Measurements from ENCODE around the gene PPP1R37. TPM values are rescaled to one million over a fixed set of nuclear protein-coding genes. Genes with fewer than 3 reads are reported as not detected.
"Not testable (repeated sequence)": the region's sequence is repeated elsewhere in the genome, so short reads cannot be mapped to it uniquely, and the experiment has no call there.

PPP1R37 gene
- total RNA-seq, 1 experiment from 2014 or later: 46.4 TPM

- H3K4me2 ChIP-seq (ENCODE audit: low read length): no peak overlapping the region
- ATAC-seq (no peak), DNase-seq (no peak)
- H3F3A ChIP-seq (ENCODE audit: low read length, unreplicated experiment): no peaks in the 10 kb centered on the region
- no peaks in the 10 kb centered on the region for H3K36me3 ChIP-seq (ENCODE audit: low read depth, low read length)
- ChIA-PET CTCF (no interaction called here), POLR2A (ENCODE audit: unreplicated experiment) (no interaction called here)
- peaks cover 21% of the 10 kb centered on the region for H3K4me1 ChIP-seq (ENCODE audit: insufficient read depth, low read length)
- H3K9me3 ChIP-seq (ENCODE audit: low read length): no peaks in the 10 kb centered on the region
- H3K79me2 ChIP-seq (ENCODE audit: low read length): peaks cover 91% of the 10 kb centered on the region
- peaks cover 7% of the 10 kb centered on the region; the same call in 1 of the 2 replicates for H4K20me1 ChIP-seq (ENCODE audit: low read length)
- no peak overlapping the region for H3K4me3 ChIP-seq (ENCODE audit: low read length)
- no TSS peak for BruUV-seq (replicated peaks)
- no peak overlapping the region for H3K9ac ChIP-seq (ENCODE audit: low read length)
- intact Hi-C loops (cut with micrococcal nuclease): no loop called here
- no peaks in the 10 kb centered on the region for H3K9me2 ChIP-seq (replicated peaks; ENCODE audit: low read length)
- H3K27ac ChIP-seq (ENCODE audit: low read length): no peak overlapping the region
- TF ChIP-seq EZH2phosphoT487 (IDR thresholded peaks at IDR 0.05; ENCODE audit: borderline replicate concordance, low read length): no peak
- no peak for TF ChIP-seq CTCF (conservative IDR thresholded peaks at IDR 0.05; ENCODE audit: low read depth, low read length)
- no peak for TF ChIP-seq EZH2 (IDR thresholded peaks at IDR 0.05; ENCODE audit: low read length, unreplicated experiment)
- no peak overlapping the region for H2AFZ ChIP-seq (ENCODE audit: low read length)
- H3K27me3 ChIP-seq (ENCODE audit: low read length): no peaks in the 10 kb centered on the region
Measured at GRCh38 chr19:45117167-45117594, 24.2 kb downstream of the PPP1R37 start.

GRCh38 chr19:45117671-45118070, 24.7 kb downstream of the PPP1R37 start:
- no peak for ATAC-seq
- Histone ChIP-seq H3K9me3 (ENCODE audit: low read length) (no peaks in the 10 kb centered on the region), H3K79me2 (ENCODE audit: low read length) (peaks cover 90% of the 10 kb centered on the region), H3K4me3 (ENCODE audit: low read length) (no peak overlapping the region), H3K27ac (ENCODE audit: low read length) (no peak overlapping the region), H3K9ac (ENCODE audit: low read length) (no peak overlapping the region), H3K27me3 (ENCODE audit: low read length) (no peaks in the 10 kb centered on the region), H4K20me1 (ENCODE audit: low read length) (peaks cover 7% of the 10 kb centered on the region; the same call in 1 of the 2 replicates), H3K9me2 (replicated peaks; ENCODE audit: low read length) (no peaks in the 10 kb centered on the region), H3K36me3 (ENCODE audit: low read depth, low read length) (no peaks in the 10 kb centered on the region), H3K4me2 (ENCODE audit: low read length) (no peak overlapping the region), H3F3A (ENCODE audit: low read length, unreplicated experiment) (no peaks in the 10 kb centered on the region), H2AFZ (ENCODE audit: low read length) (no peak overlapping the region), H3K4me1 (ENCODE audit: insufficient read depth, low read length) (peaks cover 17% of the 10 kb centered on the region)
- TF ChIP-seq EZH2phosphoT487 (IDR thresholded peaks at IDR 0.05; ENCODE audit: borderline replicate concordance, low read length) (no peak), CTCF (conservative IDR thresholded peaks at IDR 0.05; ENCODE audit: low read depth, low read length) (no peak), EZH2 (IDR thresholded peaks at IDR 0.05; ENCODE audit: low read length, unreplicated experiment) (no peak)
- intact Hi-C loops (cut with micrococcal nuclease): no loop called here
- no peak for DNase-seq
- CTCF ChIA-PET: no interaction called here
- POLR2A ChIA-PET (ENCODE audit: unreplicated experiment): no interaction called here
- BruUV-seq (replicated peaks): no TSS peak

- ATAC-seq (no peak), DNase-seq (no peak)
- Histone ChIP-seq H3K4me2 (ENCODE audit: low read length) (no peak overlapping the region), H3K79me2 (ENCODE audit: low read length) (peaks cover 86% of the 10 kb centered on the region), H3K9me2 (replicated peaks; ENCODE audit: low read length) (no peaks in the 10 kb centered on the region), H3K27ac (ENCODE audit: low read length) (no peak overlapping the region), H3K4me1 (ENCODE audit: insufficient read depth, low read length) (peaks cover 14% of the 10 kb centered on the region), H3K36me3 (ENCODE audit: low read depth, low read length) (no peaks in the 10 kb centered on the region), H3F3A (ENCODE audit: low read length, unreplicated experiment) (no peaks in the 10 kb centered on the region), H3K9ac (ENCODE audit: low read length) (no peak overlapping the region), H2AFZ (ENCODE audit: low read length) (no peak overlapping the region), H3K9me3 (ENCODE audit: low read length) (no peaks in the 10 kb centered on the region), H3K4me3 (ENCODE audit: low read length) (no peak overlapping the region), H3K27me3 (ENCODE audit: low read length) (no peaks in the 10 kb centered on the region), H4K20me1 (ENCODE audit: low read length) (peaks cover 7% of the 10 kb centered on the region; the same call in 1 of the 2 replicates)
- no peak for TF ChIP-seq CTCF (conservative IDR thresholded peaks at IDR 0.05; ENCODE audit: low read depth, low read length)
- TF ChIP-seq EZH2phosphoT487 (IDR thresholded peaks at IDR 0.05; ENCODE audit: borderline replicate concordance, low read length): no peak
- no peak for TF ChIP-seq EZH2 (IDR thresholded peaks at IDR 0.05; ENCODE audit: low read length, unreplicated experiment)
- ChIA-PET POLR2A (ENCODE audit: unreplicated experiment) (no interaction called here), CTCF (no interaction called here)
- no TSS peak for BruUV-seq (replicated peaks)
- intact Hi-C loops (cut with micrococcal nuclease): no loop called here
Measured at GRCh38 chr19:45118106-45118505, 25.1 kb downstream of the PPP1R37 start.

- H3F3A ChIP-seq (ENCODE audit: low read length, unreplicated experiment); intact Hi-C loops (cut with micrococcal nuclease); H3K27me3 ChIP-seq (ENCODE audit: low read length); H3K4me2 ChIP-seq (ENCODE audit: low read length); H4K20me1 ChIP-seq (ENCODE audit: low read length); DNase-seq; H2AFZ ChIP-seq (ENCODE audit: low read length); H3K27ac ChIP-seq (ENCODE audit: low read length); H3K9ac ChIP-seq (ENCODE audit: low read length); H3K36me3 ChIP-seq (ENCODE audit: low read depth, low read length); H3K4me3 ChIP-seq (ENCODE audit: low read length); H3K9me2 ChIP-seq (replicated peaks; ENCODE audit: low read length); ATAC-seq; POLR2A ChIA-PET (ENCODE audit: unreplicated experiment); BruUV-seq (replicated peaks); H3K9me3 ChIP-seq (ENCODE audit: low read length): not testable (repeated sequence)
- CTCF ChIA-PET: interaction anchor here (0.7 kb wide), 1 partner anchor 28 kb away, joined by 4 read pairs; no protein-coding TSS in a partner anchor
- H3K79me2 ChIP-seq (ENCODE audit: low read length): peaks cover 80% of the 10 kb centered on the region
- peaks cover 14% of the 10 kb centered on the region for H3K4me1 ChIP-seq (ENCODE audit: insufficient read depth, low read length)
Measured at GRCh38 chr19:45118591-45119355, 25.8 kb downstream of the PPP1R37 start.

Measured in PC-3 (cell line).